GM21526 (cell line): ENCODE results near the gene C12orf60.

Experiments
- ATAC-seq: cut with Tn5 transposase; IDR thresholded peaks from one replicate; pipeline ENCODE4 v1.9.1; 2021; ENCODE audit warnings: moderate library complexity; ENCODE audit not compliant: unreplicated experiment, low FRiP score

C12orf60 gene

DNA sequence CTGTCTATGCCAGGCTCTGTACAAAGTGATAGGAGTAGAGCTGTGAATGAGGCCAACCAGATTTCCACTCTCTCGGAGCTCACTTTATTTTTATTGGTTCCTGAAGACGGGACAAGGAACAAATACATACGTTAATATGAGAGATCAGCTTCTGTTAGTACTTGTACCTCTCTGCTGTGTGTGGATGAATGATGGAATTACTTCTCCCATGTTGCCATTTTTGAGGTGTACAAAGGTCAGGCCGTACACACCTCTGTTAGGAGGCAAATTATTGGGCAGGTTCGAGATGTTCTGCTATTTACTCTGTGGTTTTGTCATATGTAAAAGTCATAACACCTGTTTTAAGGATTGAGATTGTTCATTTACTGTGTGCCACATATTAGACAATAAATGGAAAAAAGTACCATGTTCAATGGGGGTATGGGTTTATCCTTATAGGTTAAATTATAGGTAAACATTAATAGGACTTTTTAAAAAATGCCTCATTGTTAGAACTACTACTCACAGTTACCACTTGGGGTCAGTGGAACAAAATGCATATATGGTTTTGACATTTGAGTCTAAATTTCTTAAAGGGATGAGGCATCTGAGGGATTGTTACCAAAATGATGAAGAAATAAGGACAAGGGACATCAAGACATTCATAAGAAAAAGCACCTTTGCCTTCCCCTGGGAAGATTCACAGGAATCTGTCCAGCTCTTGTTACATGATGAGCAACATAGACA lies 27.1 kb upstream of the C12orf60 start:
- ATAC-seq: no peak

DNA sequence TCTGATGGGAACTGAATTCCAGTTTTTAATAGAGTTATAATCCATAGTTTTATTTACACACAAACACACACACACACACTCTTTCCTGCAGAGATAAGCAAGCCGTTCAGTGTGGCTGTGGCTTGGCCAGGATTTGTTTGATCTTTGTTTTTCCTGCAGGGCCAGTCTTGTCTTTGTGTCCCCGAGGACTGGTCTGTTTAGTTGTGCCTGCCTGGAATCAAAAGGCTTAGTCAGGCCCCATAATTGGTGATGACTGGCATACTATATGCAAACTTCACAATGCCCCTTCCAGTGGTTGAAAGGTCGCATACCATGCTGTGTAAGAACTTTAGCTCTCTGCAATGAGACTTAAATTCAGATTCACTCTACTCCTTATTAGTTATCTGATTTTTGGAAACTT lies 26.2 kb upstream of the C12orf60 start:
- ATAC-seq: no peak

DNA sequence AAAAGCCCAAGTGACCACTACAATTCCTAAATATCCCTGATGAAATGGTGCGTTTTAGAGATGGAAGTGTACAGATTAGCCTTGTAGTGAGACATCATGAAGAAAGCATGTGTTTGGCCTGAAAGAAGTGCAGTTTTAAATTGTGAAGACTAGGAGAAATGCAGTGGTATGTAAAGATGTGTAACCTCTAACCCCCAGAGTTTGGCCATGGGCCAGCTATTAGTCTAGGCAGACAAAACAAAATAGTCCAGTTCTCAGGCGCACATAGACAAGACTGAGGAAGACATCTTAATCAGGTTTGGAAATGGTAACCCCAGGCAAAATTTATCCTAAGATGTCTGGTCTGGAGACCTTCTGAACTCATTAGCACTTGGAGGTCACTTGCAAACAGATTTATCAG lies 23.6 kb upstream of the C12orf60 start:
- ATAC-seq: no peak

DNA sequence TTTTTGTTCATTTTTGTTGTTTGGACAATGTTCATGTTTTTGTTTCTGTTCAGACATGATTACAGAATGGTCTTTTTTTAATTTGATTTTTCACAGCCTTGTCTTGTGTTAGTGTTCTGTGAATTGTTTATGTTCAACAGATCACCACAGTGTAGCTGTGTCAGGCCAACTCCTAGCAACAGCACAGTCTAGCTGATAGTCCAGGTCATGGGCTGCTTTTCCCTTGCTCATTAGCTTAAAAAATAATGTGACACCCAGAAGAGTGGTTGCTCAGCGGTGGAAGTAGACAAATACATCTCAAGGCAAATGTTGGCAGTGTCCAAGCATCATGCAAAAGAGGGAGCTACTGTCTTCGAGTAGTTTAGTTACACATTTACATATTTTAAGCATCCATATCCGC lies 22.6 kb upstream of the C12orf60 start:
- no peak for ATAC-seq

DNA sequence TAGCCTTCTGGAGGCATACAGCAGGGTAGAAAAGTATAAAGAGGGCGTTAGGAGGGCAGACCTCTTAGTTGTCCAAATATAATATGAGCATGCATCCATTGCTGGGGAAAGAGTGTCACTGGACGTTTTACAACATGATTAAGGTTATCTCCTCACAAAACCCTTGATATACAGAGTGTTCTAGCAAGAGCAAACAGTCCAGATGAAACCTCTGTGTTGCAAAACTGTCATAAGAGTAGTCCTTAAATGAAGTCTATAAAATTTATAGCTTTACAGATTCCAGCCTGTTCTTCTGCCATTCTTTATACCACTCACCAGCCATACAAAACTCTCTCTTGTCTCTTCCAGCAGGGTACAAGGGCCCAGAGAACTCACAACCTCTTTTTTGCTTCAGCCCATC lies 21.9 kb upstream of the C12orf60 start:
- no peak for ATAC-seq

DNA sequence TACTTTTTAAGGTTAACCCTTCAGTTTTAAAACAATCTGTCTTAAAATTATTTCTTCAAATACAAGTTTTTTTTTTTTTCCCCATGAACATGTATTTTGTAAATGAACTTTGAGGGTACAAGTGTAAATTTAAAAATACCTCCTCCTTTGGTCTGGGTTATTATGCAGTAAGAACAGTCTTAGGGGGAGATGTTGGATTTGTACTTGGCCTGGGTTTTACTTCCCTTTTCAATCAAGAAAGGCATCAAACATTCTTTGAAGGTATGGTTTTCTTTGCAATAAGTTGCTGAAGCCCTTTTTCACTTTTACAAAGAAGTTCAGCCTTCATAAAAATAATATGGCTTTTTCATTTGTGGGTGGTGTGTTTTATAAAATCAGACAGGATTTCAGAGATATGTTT lies 20.7 kb upstream of the C12orf60 start:
- ATAC-seq: no peak

DNA sequence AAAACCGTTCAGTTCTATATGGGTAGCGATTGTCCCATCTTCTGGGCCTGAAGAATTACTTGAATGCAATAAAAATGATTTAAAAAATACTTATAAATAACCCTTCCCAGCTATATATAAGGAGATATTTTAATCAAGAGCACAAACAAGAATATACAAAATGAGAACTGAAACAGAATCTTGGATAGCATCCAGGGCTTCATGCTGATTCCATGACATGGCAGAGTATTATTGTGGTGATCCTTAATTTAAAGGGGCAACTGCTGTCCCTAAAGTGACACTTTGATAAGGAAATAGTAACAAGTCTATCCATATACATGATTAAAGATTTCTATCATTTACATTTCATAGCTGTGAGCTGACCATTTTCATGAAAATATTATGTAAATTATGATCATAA lies 19.0 kb upstream of the C12orf60 start:
- no peak for ATAC-seq

DNA sequence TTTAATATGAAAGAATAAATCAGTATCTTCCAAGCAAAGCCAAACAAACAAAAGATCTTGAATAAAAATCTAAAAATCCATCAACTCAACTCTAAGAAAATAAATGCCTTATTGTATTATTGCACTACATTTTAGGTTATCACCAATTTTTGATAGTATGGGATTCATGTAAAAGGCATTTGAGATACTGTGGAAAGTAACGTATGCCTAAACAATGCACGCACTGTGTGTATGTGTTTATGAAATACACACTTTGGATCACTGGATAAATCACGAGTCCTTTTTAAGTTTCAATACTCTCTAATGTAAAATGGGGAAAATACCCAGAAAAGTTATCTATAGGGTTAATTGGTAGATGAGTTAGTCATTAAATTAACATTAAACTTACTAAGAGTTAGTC lies 17.9 kb upstream of the C12orf60 start:
- no peak for ATAC-seq

DNA sequence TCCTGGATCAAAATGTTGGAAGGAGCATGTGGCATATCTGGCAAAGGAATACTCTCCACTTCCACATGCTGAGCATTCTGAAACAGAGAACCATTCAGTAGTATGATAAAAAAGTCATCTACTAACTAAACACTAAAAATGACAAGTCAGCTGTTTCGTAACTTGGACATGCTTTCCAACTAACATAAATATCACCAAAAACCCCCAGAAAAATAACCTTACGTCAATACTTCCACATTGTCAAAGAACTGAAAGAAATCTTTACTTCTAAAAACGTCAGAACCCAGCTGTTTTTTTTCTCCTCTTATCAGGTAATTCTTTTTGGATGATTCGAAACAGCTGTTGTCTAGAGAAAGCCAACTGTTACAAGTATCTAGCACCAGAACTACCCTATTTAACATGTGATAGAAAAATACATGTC lies 8.4 kb upstream of the C12orf60 start:
- no peak for ATAC-seq

DNA sequence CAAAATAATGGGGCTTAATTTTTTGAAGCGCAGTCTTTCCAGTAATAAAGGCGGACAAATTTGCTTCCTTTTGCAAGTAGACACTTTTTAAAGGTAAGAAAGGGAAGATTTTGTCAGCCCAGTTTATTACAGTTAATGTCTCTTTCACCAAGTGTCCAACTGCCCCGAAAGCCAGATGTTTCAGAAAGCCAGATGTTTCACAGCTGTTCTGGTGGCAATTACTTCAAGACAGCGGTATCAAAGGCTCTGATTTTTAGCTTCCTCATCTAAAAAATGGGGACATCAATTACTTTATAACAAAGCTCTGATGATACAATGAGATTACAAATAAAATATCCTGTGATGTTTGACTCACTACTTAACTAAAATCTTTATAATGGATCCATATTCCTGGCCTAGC lies 1.2 kb upstream of the C12orf60 start:
- no peak for ATAC-seq

DNA sequence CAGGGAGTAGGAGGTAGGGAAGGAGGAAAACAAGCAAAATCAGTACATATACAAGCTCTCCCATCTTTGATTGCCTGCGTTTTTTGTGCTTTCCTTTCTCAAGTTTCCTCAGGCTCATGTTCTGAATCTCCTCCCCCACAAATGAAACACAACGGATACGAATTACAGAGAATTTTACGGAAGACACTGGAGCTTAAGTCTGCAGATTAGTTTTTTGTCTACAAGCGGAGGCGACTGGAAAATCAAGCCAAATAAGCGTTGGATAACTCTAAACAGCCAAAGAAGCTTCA lies 804 bp upstream of the C12orf60 start:
- no peak for ATAC-seq

DNA sequence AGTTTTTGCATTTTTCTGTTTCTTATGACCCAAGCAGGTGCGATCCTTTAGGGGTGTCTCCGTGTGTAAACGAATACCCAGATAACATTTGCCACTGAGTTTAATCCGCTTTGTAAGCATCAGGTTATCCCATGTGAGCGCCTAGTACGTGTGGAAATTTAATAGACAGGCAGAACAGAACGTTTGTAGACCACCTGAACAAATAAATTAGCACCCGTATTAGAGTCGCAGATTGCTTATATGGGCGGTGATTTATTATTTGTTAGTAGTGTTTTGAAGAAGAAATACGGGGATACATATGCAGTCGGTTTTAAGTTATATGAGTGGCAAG lies 325 bp downstream of the C12orf60 start:
- peak; percentile 26 for ATAC-seq

DNA sequence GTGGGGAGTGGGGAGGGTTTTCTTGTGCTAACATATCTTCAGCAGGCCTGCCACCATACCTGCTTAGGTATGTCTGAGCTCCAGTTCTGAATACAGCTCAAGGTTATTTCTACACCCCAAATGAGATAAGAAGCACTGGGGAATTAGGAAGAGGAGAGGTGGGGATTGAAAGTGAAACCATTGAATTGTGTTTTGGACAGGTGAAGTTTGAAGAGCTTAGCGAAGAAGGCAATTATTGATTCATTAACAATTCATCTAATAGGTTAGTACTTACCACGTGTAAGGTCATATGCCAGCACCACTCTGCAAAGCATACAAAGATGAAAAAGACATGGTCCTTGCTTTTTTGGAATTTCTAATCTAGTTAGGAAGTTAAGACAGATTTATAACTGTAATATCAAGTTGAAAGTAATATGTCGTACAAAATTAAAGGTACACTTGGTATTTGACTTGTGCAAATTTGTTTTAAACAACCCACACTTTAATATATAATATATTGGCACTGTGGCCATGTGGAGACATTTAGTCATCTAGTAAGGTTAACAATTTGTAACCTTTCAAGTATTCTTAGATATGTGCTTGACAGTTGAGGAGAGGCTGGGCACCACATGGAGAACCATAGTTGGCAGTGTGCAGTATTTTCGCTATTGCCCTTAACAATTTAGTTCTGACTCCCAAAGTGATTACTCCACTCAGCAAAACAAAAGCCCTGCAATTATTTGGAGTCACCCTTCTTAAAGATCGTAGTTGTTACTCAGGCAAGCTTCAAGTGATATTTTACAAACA lies 6.9 kb downstream of the C12orf60 start:
- ATAC-seq: no peak

DNA sequence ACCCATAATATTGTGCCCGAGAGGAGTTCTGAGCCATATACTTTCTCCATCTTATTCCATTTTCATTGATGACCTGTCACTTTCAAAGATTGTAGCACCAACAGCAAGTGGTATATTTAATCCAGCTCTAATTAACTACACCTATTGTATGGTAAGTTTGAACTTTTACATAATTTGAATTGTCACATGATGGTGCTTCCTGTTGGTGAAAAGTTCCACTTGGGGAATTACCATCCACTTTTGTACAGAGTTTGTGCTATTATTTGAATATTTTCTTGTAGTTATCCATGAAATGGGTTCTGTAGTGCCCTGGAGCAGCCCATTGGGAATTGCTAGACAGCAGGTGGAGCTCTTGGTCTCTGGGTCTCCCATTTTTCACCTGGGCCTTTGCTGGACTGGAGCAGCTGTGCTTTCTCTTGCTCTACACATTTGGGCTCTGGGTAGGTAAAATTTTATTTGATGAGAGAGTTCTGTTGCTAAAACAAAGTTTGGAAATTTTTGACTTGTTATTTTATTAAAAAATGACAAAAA lies 7.5 kb downstream of the C12orf60 start:
- no peak for ATAC-seq

DNA sequence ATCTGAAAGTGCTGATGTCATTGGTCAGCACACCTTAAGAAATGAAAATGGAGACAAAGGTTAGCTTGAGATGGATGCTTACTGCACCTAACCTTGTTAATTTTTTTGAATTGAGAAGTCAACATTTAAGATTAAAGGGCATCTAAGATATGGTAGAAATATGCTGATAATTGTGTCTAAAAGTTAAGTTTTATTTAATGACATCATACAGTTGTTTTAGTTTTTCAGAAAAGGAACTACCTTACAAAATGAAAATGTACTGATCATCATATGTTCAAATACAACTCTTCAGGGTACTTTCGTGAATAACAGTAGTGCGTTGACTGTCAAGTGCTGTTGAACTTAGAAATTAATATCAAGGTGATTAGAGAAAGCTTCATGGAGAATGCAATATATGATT lies 8.0 kb downstream of the C12orf60 start:
- ATAC-seq: no peak

DNA sequence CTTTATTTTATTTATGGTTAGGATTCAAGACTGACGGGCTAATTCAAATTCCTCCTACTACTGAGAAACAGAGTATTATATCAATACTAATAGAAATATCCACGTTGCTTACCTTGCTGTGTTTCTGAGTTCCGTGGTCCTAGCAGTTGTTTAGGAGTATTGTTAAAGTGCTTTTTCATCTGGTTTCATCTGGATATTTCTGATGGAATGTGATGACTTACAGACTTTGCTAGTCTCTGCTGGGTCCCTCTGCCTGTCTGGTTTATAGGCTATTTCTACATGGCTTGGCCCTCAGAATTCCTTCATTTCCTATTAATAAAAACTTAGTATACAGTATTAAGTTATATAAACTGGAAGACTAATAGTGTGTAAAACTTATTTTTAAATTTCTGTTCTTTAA lies 10.5 kb downstream of the C12orf60 start, which contains the start of gene SMCO3:
SMCO3 (minus strand) TSS at position 169 of the 400 bp plus-strand sequence. CDS start 7,502 bp downstream, outside the sequence.
- no peak for ATAC-seq

DNA sequence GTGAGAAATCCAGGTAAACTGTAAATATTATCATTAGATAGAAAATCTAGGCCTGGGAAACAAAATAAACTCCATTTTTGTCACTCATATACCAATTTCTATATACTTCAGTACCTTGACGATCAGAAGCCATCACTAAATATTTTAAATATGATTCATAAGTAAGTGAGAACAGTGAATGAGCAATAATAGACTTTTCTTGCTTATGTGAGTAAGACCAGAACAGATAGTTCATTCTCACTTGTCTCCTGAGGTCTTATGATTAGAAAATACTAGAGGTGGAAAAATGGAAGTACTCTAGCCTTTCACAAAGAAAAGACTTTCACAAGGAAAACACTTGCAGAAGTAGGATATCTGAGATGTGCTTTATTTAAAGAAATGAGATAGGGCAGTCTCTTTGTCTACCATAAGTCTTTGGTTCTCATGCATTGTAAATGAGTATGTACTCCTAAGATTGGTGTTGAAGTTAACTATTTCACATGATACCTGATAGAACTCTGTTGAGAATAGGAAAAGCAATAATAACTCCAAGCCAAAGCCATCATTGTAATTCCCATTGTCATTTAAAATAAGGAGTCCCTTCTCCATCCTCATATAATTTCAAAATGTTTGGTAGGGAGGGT lies 20.7 kb downstream of the C12orf60 start:
- ATAC-seq: no peak

DNA sequence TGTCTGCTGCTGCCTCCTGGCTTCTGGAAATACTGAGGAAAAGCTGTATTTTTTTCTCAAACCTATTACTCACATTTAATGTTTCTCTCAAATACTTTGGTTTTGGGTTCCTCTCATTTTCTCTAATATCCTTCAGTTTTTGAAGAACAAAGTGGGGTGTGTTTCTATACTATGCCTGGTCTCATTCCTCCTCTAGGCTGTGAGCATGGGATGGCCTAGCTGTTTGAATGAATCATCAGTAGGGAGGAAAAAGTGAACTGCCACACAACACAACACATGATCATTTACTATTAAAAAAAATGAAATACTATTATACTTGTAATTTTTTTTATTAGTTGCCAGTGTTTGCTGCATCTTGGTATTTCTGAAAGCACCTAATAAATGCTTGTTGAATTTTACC lies 21.8 kb downstream of the C12orf60 start:
- no peak for ATAC-seq

DNA sequence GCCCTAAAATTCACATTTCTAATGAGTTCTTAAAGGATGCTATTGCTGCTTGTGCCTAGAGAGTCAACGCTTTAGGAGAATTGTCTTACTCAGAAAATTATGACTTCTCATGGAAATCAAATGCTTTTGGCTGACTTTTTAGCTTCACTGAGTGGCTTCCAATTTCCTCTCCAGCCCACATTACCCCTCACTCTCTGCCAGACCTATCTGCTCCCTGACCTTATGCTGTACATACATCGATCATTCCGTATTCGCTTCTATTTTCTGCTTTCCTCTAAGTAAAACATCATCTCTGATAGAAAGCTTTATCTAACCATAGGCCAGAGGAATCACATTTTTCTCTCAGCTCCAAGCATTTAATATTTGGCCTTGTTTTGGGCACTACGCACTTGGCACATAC lies 23.0 kb downstream of the C12orf60 start:
- ATAC-seq: no peak

DNA sequence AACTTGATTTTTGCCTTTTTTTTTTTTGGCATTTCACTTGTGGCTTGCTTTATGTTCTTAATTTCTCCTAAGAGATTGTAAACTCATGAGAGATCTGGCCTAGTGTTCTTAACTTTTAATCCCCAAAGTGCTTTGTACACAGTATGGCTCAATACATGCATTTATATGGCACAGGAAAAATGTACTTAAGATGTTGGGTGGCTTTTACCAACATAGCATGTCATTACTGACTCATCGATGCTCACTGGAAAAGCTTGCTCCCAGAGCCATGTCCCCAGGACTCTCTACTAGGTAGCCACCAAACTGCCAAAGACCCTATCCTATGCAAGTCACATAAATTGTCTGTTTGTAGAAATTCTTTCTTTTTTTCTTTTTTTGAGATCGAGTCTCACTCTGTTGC lies 23.6 kb downstream of the C12orf60 start:
- no peak for ATAC-seq

DNA sequence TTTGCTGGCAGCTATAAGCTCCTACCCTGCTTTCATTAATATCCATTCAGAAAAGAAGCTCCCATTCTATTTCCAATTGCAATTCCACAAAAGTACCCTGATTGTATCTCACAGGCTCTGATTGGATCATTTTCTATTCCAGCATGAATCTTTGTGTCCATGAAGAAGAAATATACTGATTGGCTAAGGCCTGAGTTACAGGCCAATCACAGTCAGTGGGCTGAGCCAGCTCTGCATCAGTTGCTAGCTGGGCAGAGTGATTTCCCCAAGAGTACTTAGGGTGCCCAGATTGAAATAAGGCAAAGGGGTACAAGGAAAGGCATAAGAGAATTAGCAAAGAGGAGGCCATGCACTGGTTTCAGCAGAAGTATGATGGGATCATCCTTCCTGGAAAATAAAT lies 25.4 kb downstream of the C12orf60 start:
- peak; percentile 81 for ATAC-seq

DNA sequence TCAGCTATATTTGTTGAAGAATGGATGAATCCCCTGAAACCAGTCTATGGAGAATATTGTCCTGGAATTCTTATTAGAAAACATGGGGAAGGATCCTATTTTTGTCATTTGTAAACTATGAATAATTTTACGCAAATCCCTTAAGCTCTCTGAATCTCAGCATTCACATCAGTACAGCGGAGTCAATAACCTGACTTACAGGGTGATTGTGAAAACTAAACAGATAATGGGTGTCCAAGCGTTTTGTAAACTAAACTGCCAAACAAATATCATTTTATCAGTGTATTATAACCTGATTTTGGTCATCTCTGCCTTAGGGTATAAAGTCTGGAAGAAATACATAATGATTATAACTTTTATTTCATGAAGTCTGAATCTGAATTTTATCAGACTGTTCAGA lies 29.9 kb downstream of the C12orf60 start:
- ATAC-seq: no peak
